Left lung (tissue), 10 donors: ENCODE results near the gene TFB2M. TPM values are rescaled to one million over a fixed set of nuclear protein-coding genes. Genes with fewer than 3 reads are reported as not detected.
A peak's percentile ranks its signal among the peaks of the same experiment; 100 is the strongest.

Experiments used
- ATAC-seq: fragments of 200-7000 bp; cut with Tn5 transposase; one replicate; pipeline ENCODE4 v1.9.1; 2020; ENCODE audit warnings: moderate library complexity
- DNase-seq, 4 donors: peaks; one replicate each; pipeline ENCODE4 v3.0.0-alpha.2; 2013 to 2020
- H3K27ac ChIP-seq, 2 donors: fragments of 200-600 bp; sonication (generic) in 1 of 2; one replicate each; pipeline versions ENCODE4 v1.5.0 to v1.8.0; 2020 to 2021
- H3K27me3 ChIP-seq, 2 donors: fragments of 200-600 bp; sonication (generic) in 1 of 2; one replicate each; pipeline versions ENCODE4 v1.5.0 to v1.8.0; 2020 to 2021
- H3K36me3 ChIP-seq, 2 donors: fragments of 200-600 bp; sonication (generic) in 1 of 2; one replicate each; pipeline versions ENCODE4 v1.5.0 to v1.8.0; 2020 to 2021
- H3K4me1 ChIP-seq, 2 donors: fragments of 200-600 bp; one replicate each; pipeline ENCODE4 v1.8.0; 2021
- H3K4me3 ChIP-seq, 2 donors: fragments of 200-600 bp; sonication (generic) in 1 of 2; one replicate each; pipeline versions ENCODE4 v1.5.0 to v1.8.0; 2020 to 2021; ENCODE audit warnings: mild to moderate bottlenecking in 1 of 2
- H3K9me3 ChIP-seq, 2 donors: fragments of 200-600 bp; sonication (generic) in 1 of 2; one replicate each; pipeline versions ENCODE4 v1.5.0 to v1.8.0; 2020 to 2021
- CTCF ChIP-seq, 2 donors: fragments of 200-600 bp; sonication (generic) in 1 of 2; IDR thresholded peaks; one replicate each; pipeline versions ENCODE4 v1.5.0 to v1.8.0; 2021; ENCODE audit warnings: antibody characterized with exemption in 2 of 2
- intact Hi-C, 2 donors: fragments of 100-400 bp; cut with DNase I; formaldehyde crosslinking; loops; one replicate each; pipeline versions ENCODE4 v1.11.2 to v1.14.2; 2022
- polyA plus RNA-seq, 6 donors: library from polyadenylated mRNA; unstranded; fragments of 120-200 nt; gene quantifications; one replicate each; pipeline ENCODE4 v1.2.1, GENCODE V29; 2013; ENCODE audit not compliant: insufficient read length in 6 of 6
- total RNA-seq, 2 donors: library from RNA; stranded (reverse); fragmentation: NEBNext Ultra II Directional; extraction: Animal tissue kit (Norgen Biotek cat#: 25700); gene quantifications; one replicate each; pipeline ENCODE4 v1.2.1, GENCODE V29; 2021
- donor health status: DM: no; HTN: yes; CAD: no.
- donor health status: DM: no; HTN: no; CAD: no.

TFB2M gene
- total and polyA plus RNA-seq, 8 donors: 8.8 to 17.5 (median 16.6) TPM

GRCh38 chr1:246497331-246497915 is 68.6 kb downstream of the TFB2M start:
- Histone ChIP-seq H3K27me3 (no peaks in the 10 kb centered on the region), H3K4me1 (peaks cover 0 to 6% of the 10 kb centered on the region in 2 donors), H3K9me3 (no peaks in the 10 kb centered on the region), H3K36me3 (no peaks in the 10 kb centered on the region), H3K4me3 (no peak overlapping the region), H3K27ac (no peak overlapping the region)
- TF ChIP-seq CTCF (IDR thresholded peaks at IDR 0.05): peak; percentile 67 to 68
- ATAC-seq: peak; percentile 69
- DNase-seq: peak in 1 of 4 donors; percentile 73
- intact Hi-C loops: loop anchor here in 1 of 2 donors (5.0 kb wide), 2 partner anchors 200 to 255 kb away; no protein-coding TSS in a partner anchor

- Histone ChIP-seq H3K9me3 (no peaks in the 10 kb centered on the region), H3K4me1 (peaks cover 0 to 4% of the 10 kb centered on the region in 2 donors), H3K27me3 (no peaks in the 10 kb centered on the region), H3K4me3 (no peak overlapping the region), H3K27ac (no peak overlapping the region), H3K36me3 (no peaks in the 10 kb centered on the region)
- intact Hi-C loops: loop anchor here in 1 of 2 donors (5.0 kb wide), 1 partner anchor 1340 kb away; the partner anchor contains the start of gene KIF26B
- peak; percentile 58 to 64 for TF ChIP-seq CTCF (IDR thresholded peaks at IDR 0.05)
- DNase-seq (peak in 3 of 4 donors; percentile 53 to 82 (median 65)), ATAC-seq (peak; percentile 95)
These were observed 73.3 kb downstream of the TFB2M start for GRCh38 chr1:246492611-246493245.

GRCh38 chr1:246491551-246492053 is 74.5 kb downstream of the TFB2M start:
- Histone ChIP-seq H3K4me3 (no peak overlapping the region), H3K27ac (no peak overlapping the region), H3K36me3 (no peaks in the 10 kb centered on the region), H3K4me1 (no peaks in the 10 kb centered on the region), H3K27me3 (no peaks in the 10 kb centered on the region), H3K9me3 (no peaks in the 10 kb centered on the region)
- ATAC-seq (no peak), DNase-seq (no peak)
- no peak for TF ChIP-seq CTCF (IDR thresholded peaks at IDR 0.05)
- intact Hi-C loops: loop anchor here in 1 of 2 donors (5.0 kb wide), 1 partner anchor 1339 kb away; the partner anchor contains the start of gene KIF26B

Other genes starting within 250 kb of the TFB2M start
- gene SMYD3, start 59.0 kb downstream of the TFB2M start, total RNA-seq: 10 to 100 TPM; 29.9 to 35.1 TPM
- gene SMYD3, start 59.0 kb downstream of the TFB2M start, polyA plus RNA-seq: 10 to 100 TPM; 20.4 to 26.5 (median 22.8) TPM
- gene CNST, start 195 bp upstream of the TFB2M start, total RNA-seq: 10 to 100 TPM; 20.3 to 24.0 TPM
- 10 to 100 TPM; 18.0 to 21.9 (median 18.9) TPM for gene CNST, start 195 bp upstream of the TFB2M start, polyA plus RNA-seq
- 10 to 100 TPM; 28.3 to 32.9 TPM for gene SCCPDH, start 158.1 kb upstream of the TFB2M start, total RNA-seq
- gene SCCPDH, start 158.1 kb upstream of the TFB2M start, polyA plus RNA-seq: 10 to 100 TPM; 40.6 to 45.0 (median 43.7) TPM